Loucy (cell line): ENCODE measurements around the gene BTBD9.

Experiments
- H2AFZ ChIP-seq: fragments of 200-600 bp; sonication (generic); 2 replicates; pipeline ENCODE4 v1.6.0; 2016; ENCODE audit warnings: antibody characterized with exemption, mild to moderate bottlenecking, low read length, moderate library complexity
- H3F3A ChIP-seq: fragments of 200-600 bp; 2 replicates; pipeline ENCODE4 v1.6.0; 2016; ENCODE audit warnings: antibody characterized with exemption, low read depth, mild to moderate bottlenecking
- H3K27me3 ChIP-seq: fragments of 200-600 bp; sonication (generic); 2 replicates; pipeline ENCODE4 v1.6.1; 2014; ENCODE audit warnings: low read length, mild to moderate bottlenecking; ENCODE audit not compliant: insufficient read depth, poor library complexity, severe bottlenecking
- H3K36me3 ChIP-seq: fragments of 200-600 bp; sonication (generic); 2 replicates; pipeline ENCODE4 v1.6.1; 2016; ENCODE audit warnings: low read length; ENCODE audit not compliant: insufficient read depth
- H3K4me1 ChIP-seq: fragments of 200-600 bp; sonication (generic); 2 replicates; pipeline ENCODE4 v1.5.1; 2014; ENCODE audit warnings: low read length, mild to moderate bottlenecking; ENCODE audit not compliant: insufficient read depth, poor library complexity, severe bottlenecking
- H3K4me2 ChIP-seq: fragments of 200-600 bp; sonication (generic); 2 replicates; pipeline ENCODE4 v1.6.0; 2014; ENCODE audit warnings: antibody characterized with exemption, low read length, low read depth, mild to moderate bottlenecking; ENCODE audit not compliant: poor library complexity, severe bottlenecking
- H3K4me3 ChIP-seq: fragments of 200-600 bp; sonication (generic); 2 replicates; pipeline ENCODE4 v1.5.1; 2014; ENCODE audit warnings: low read length, mild to moderate bottlenecking, mixed read lengths; ENCODE audit not compliant: poor library complexity, severe bottlenecking
- H3K79me2 ChIP-seq: fragments of 200-600 bp; sonication (generic); 2 replicates; pipeline ENCODE4 v1.6.1; 2014; ENCODE audit warnings: low read length; ENCODE audit not compliant: insufficient read depth
- H3K9ac ChIP-seq: fragments of 200-600 bp; sonication (generic); 2 replicates; pipeline ENCODE4 v1.6.0; 2014; ENCODE audit warnings: mild to moderate bottlenecking, low read depth, low read length, moderate library complexity; ENCODE audit not compliant: poor library complexity, severe bottlenecking
- H3K9me2 ChIP-seq: fragments of 200-600 bp; sonication (generic); replicated peaks from 2 replicates; pipeline ENCODE4 v1.6.1; 2016; ENCODE audit warnings: low read depth, low read length, mixed read lengths
- H3K9me3 ChIP-seq: fragments of 200-600 bp; sonication (generic); 2 replicates; pipeline ENCODE4 v1.6.1; 2014; ENCODE audit warnings: mild to moderate bottlenecking, antibody characterized with exemption, low read length, low read depth; ENCODE audit not compliant: insufficient read depth
- H4K20me1 ChIP-seq: fragments of 200-600 bp; sonication (generic); 2 replicates; pipeline ENCODE4 v1.6.0; 2014; ENCODE audit warnings: antibody characterized with exemption, low read length, mild to moderate bottlenecking; ENCODE audit not compliant: insufficient read depth, poor library complexity, severe bottlenecking
- CTCF ChIP-seq: fragments of 200-600 bp; sonication (generic); conservative IDR thresholded peaks from 2 replicates; pipeline ENCODE4 v1.5.1; 2014; ENCODE audit warnings: mild to moderate bottlenecking, antibody characterized with exemption, low read length
- EZH2phosphoT487 ChIP-seq: fragments of 200-600 bp; IDR thresholded peaks from 2 replicates; pipeline ENCODE4 v1.6.1; 2018; ENCODE audit warnings: antibody characterized with exemption, mild to moderate bottlenecking, moderate library complexity, borderline replicate concordance

BTBD9 gene

GRCh38 chr6:38150681-38151296 is 488.9 kb downstream of the BTBD9 start:
- Histone ChIP-seq H2AFZ (no peak overlapping the region), H3K9me2 (no peaks in the 10 kb centered on the region), H4K20me1 (no peaks in the 10 kb centered on the region), H3K9ac (no peak overlapping the region), H3K9me3 (no peaks in the 10 kb centered on the region), H3K27me3 (no peaks in the 10 kb centered on the region), H3K4me1 (no peaks in the 10 kb centered on the region), H3K4me3 (no peak overlapping the region), H3K79me2 (no peaks in the 10 kb centered on the region; the same call in 1 of the 2 replicates), H3K36me3 (peaks cover 29% of the 10 kb centered on the region; the same call in 1 of the 2 replicates), H3K4me2 (no peak overlapping the region), H3F3A (no peaks in the 10 kb centered on the region)
- TF ChIP-seq CTCF (no peak), EZH2phosphoT487 (no peak)

- Histone ChIP-seq H3K9me2 (no peaks in the 10 kb centered on the region), H3K9ac (no peak overlapping the region), H2AFZ (no peak overlapping the region), H3K4me3 (no peak overlapping the region), H3K9me3 (no peaks in the 10 kb centered on the region), H3K36me3 (peaks cover 25% of the 10 kb centered on the region; the same call in 1 of the 2 replicates), H3K4me2 (no peak overlapping the region), H3K27me3 (no peaks in the 10 kb centered on the region), H4K20me1 (no peaks in the 10 kb centered on the region), H3F3A (no peaks in the 10 kb centered on the region), H3K4me1 (no peaks in the 10 kb centered on the region), H3K79me2 (no peaks in the 10 kb centered on the region; the same call in 1 of the 2 replicates)
- no peak for TF ChIP-seq EZH2phosphoT487
- TF ChIP-seq CTCF, result no peak
These were observed 489.7 kb downstream of the BTBD9 start for GRCh38 chr6:38150021-38150420.

- Histone ChIP-seq H3K4me3 (no peak overlapping the region), H3K79me2 (no peaks in the 10 kb centered on the region; the same call in 1 of the 2 replicates), H3K27me3 (no peaks in the 10 kb centered on the region), H3K36me3 (peaks cover 25% of the 10 kb centered on the region; the same call in 1 of the 2 replicates), H3K4me2 (no peak overlapping the region), H3K9me2 (no peaks in the 10 kb centered on the region), H3F3A (no peaks in the 10 kb centered on the region), H3K4me1 (no peaks in the 10 kb centered on the region), H3K9me3 (no peaks in the 10 kb centered on the region), H4K20me1 (no peaks in the 10 kb centered on the region), H2AFZ (no peak overlapping the region), H3K9ac (no peak overlapping the region)
- TF ChIP-seq EZH2phosphoT487, result no peak
- TF ChIP-seq CTCF, result no peak
These were observed 490.2 kb downstream of the BTBD9 start for GRCh38 chr6:38149531-38149930.
